ENCODE measurements around the gene PTPRR.

PTPRR gene, protein sequence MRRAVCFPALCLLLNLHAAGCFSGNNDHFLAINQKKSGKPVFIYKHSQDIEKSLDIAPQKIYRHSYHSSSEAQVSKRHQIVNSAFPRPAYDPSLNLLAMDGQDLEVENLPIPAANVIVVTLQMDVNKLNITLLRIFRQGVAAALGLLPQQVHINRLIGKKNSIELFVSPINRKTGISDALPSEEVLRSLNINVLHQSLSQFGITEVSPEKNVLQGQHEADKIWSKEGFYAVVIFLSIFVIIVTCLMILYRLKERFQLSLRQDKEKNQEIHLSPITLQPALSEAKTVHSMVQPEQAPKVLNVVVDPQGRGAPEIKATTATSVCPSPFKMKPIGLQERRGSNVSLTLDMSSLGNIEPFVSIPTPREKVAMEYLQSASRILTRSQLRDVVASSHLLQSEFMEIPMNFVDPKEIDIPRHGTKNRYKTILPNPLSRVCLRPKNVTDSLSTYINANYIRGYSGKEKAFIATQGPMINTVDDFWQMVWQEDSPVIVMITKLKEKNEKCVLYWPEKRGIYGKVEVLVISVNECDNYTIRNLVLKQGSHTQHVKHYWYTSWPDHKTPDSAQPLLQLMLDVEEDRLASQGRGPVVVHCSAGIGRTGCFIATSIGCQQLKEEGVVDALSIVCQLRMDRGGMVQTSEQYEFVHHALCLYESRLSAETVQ

DNA sequence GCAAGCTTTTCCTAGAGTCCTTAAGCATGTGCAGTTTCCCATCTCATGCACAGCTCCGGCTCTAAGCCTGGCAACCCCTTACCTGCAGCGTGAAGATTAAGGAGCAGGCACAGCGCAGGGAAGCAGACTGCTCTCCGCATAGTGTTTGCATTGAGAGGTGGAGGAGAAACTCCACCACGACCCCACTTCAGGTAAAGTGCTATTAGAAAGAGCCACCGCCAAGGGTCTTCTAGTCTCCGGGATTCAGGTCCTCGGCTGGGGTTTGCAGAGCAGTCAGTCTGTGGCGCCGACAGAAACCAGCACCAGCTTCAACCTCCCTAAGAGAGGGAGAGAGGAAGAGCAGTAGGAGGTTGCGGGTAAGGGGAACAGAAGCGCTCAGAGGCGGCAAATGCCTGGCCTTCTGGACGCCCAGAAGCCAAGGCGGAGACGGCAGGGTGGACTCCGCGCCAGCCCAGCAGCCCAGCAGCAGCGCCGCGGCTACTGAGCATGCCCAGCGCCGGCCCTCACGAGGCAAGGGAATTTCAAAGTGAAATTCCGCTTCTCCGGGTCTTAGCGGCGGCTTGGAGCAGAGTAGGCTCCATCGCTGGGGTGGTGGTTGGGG is at the start of gene PTPRR:
TSS of gene PTPRR (minus strand) at position 488 of the 601 bp plus-strand sequence. CDS start at position 140, 348 bp downstream.
- H3K4me3 ChIP-seq (ENCODE audit: low read depth, low read length): no peak within 1 kb of the TSS

DNA sequence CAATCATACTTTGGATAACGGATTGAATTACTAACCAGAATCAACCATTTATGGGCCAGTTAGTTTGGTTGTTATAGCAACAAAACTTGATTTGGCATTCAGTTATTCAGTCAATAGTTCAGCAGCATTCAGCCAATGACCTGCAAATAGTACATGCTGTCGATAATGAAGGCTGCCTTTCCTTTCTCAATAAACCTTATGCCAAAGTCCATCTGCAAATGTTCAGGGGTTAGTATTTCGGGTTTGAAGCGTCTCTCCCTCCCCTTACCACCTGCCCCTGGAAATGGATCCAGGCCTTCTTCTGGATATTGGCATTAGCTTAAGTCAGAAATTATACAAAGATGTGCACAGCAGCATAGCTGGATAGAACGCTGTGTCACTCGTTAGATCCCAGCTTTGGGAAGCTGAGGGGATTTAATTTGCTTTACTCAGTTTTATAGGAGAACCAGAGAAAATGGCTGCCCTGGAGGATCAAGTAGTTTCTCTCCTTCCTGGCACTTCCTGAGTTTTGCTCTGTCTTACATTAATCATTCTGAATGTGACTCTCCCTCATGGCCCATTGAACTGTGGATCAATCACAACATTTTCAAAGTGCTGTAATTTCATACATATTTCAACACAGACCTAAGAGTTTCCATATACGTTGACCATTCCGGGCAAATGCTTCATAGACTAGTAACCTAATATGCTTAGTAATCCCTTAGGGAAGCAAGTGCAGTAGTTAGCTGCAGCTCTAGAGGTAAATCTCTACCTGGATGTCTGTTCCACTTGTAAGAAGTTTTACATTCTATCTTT is 46.7 kb upstream of the PTPRR start:
- no peak overlapping the region for H3K4me3 ChIP-seq (ENCODE audit: low read depth, low read length)
- TF ChIP-seq, protein P1, sequence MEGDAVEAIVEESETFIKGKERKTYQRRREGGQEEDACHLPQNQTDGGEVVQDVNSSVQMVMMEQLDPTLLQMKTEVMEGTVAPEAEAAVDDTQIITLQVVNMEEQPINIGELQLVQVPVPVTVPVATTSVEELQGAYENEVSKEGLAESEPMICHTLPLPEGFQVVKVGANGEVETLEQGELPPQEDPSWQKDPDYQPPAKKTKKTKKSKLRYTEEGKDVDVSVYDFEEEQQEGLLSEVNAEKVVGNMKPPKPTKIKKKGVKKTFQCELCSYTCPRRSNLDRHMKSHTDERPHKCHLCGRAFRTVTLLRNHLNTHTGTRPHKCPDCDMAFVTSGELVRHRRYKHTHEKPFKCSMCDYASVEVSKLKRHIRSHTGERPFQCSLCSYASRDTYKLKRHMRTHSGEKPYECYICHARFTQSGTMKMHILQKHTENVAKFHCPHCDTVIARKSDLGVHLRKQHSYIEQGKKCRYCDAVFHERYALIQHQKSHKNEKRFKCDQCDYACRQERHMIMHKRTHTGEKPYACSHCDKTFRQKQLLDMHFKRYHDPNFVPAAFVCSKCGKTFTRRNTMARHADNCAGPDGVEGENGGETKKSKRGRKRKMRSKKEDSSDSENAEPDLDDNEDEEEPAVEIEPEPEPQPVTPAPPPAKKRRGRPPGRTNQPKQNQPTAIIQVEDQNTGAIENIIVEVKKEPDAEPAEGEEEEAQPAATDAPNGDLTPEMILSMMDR (conservative IDR thresholded peaks at IDR 0.05; ENCODE audit: low read depth, low read length): no peak
- DNase-seq (ENCODE audit: low read depth): no peak

More for the DNA sequence above, at the start of gene PTPRR:
- TF ChIP-seq, protein P1 (conservative IDR thresholded peaks at IDR 0.05; ENCODE audit: low read depth, low read length): no peak
- peak; percentile 2 for DNase-seq (ENCODE audit: low read depth)

DNA sequence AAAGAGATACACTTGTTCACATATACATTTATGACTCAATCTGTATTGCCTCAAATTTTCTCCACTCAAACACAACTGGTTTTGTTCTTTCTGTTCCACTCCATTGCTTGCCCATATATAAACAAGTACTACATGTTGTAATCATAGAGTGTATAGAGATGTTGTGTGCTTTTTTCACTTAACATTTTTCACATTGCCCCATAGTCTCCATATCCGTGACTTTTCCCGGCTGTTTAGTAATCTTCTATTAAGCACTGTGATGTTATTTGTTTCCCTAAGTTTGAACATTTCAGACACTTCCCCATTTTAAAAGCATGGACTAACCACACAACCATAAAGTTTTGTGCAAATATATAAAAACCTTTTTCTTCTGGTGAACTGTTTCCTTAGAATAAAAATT is 45.5 kb upstream of the PTPRR start:
- TF ChIP-seq, protein P1 (conservative IDR thresholded peaks at IDR 0.05; ENCODE audit: low read depth, low read length): no peak
- no peak for DNase-seq (ENCODE audit: low read depth)
- H3K4me3 ChIP-seq (ENCODE audit: low read depth, low read length): no peak overlapping the region

DNA sequence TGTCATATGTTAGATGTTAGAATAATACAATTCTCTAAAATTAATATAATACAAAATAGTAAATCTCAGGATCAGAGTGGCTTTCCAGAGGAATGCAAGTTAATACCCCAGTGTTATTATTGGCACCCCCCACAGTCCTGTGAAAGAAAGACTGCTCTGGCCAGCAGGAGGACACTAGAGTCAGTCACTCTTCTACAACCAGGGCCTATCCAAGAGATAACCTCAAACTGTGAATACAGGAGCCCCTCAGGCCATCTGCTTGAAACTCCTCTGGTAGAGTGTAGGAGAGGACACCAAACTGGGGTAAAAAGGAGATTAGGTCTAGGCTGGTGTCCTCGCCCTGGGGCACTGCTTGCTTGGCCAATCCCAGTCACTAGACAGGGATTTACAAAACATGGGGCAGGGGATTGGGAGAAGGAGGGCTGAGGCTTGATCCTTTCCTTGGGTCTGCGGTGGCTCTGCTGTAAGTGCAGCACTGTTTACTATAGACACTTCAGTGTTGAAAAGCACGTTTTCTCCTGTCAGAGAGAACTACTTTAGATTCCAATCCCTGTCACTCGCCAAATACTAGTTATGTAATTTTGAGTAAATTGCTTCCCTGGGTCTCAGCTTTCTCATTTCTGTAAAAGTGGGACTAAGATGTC is 44.5 kb upstream of the PTPRR start:
- no peak overlapping the region for H3K4me3 ChIP-seq (ENCODE audit: low read depth, low read length)
- DNase-seq (ENCODE audit: low read depth): no peak
- TF ChIP-seq, protein P1 (conservative IDR thresholded peaks at IDR 0.05; ENCODE audit: low read depth, low read length): no peak

DNA sequence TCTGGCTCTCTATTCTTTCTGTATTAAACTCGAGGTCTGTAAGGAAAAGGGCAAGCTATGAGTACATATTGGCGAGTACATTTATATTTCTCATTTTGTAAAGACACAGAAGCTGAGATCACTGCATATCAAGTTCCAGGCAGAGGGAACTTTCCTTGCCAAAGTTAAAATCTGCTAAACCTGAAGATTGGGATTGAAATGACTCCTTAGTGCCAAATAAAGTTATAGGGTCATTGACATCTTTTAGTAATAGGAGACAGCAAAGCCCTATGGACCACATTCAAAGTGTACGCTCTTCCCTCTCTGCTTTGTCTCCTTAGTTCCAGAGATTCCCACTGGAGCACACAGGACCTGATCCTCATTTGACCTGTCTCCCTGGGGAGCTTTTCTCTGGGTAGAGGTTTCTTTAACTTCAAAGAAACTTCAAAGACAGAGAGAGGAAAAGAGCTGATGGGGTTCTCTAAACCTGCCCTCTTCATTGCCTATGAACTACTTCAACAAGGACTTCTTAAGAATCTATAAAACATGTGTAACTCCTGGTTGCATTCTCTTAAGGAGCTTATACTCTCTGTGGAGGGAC is 42.6 kb upstream of the PTPRR start:
- TF ChIP-seq, protein P1 (conservative IDR thresholded peaks at IDR 0.05; ENCODE audit: low read depth, low read length): no peak
- H3K4me3 ChIP-seq (ENCODE audit: low read depth, low read length): no peak overlapping the region
- DNase-seq (ENCODE audit: low read depth): no peak

DNA sequence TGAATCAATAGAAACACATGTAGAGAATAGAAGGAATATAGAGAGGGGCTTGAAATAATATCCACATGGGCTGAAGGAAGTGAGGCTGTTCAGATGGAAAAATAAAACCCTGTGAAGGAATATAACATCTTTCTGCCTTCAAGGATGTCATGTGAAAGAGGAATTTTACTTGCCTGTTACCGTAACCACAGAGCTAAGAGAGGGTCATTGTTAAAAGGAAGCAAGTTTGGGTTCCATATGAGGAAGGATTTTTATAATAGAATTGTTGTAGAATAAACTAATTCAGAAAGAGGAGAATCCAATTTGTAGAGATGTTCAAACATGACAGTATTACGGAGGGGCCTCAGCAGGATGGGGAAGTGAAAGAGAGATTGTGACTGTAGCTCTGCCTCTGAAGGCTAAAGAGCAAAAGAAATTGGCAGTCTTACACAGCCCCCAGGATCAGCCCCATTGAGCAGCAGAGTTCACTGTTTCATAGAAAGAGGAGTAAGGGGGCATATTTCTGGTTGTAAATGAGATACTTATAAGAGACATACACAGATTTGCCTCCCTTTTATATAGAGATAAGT is 41.8 kb upstream of the PTPRR start:
- TF ChIP-seq, protein P1 (conservative IDR thresholded peaks at IDR 0.05; ENCODE audit: low read depth, low read length): no peak
- no peak for DNase-seq (ENCODE audit: low read depth)
- no peak overlapping the region for H3K4me3 ChIP-seq (ENCODE audit: low read depth, low read length)
